T-helper 2 cell treated with Interferon-gamma antibody and Interleukin-4, amounts not matched to agents 100 ng/mL and 5 ng/mL, for 36 hours (primary cell): ENCODE data around the gene LAPTM4A. TPM values are rescaled to one million over a fixed set of nuclear protein-coding genes. Genes with fewer than 3 reads are reported as not detected.

Experiments
- intact Hi-C: fragments of 100-400 bp; cut with micrococcal nuclease; formaldehyde crosslinking; loops from one replicate; pipeline ENCODE4 v1.15.1; 2023
- total RNA-seq: library from RNA; stranded (reverse); gene quantifications from 2 replicates; pipeline ENCODE4 v1.2.3, GENCODE V29; 2022

LAPTM4A gene
- total RNA-seq, 1 donor from 2014 or later = 29.3 TPM

- intact Hi-C loops = no loop called here
These were observed 26.2 kb downstream of the LAPTM4A start for GRCh38 chr2:20025065-20025786.

- intact Hi-C loops = no loop called here
These were observed 27.7 kb downstream of the LAPTM4A start for GRCh38 chr2:20023688-20024087.

- intact Hi-C loops = no loop called here
These were observed 29.9 kb downstream of the LAPTM4A start for GRCh38 chr2:20021405-20022009.

- intact Hi-C loops = loop anchor here (5.0 kb wide), 1 partner anchor 62 kb away; no protein-coding TSS in a partner anchor
These were observed 31.7 kb downstream of the LAPTM4A start for GRCh38 chr2:20019747-20020146.

GRCh38 chr2:20018601-20019152, 32.8 kb downstream of the LAPTM4A start:
- intact Hi-C loops = loop anchor here (5.0 kb wide), 1 partner anchor 61 kb away; no protein-coding TSS in a partner anchor

GRCh38 chr2:20016346-20016745, 35.1 kb downstream of the LAPTM4A start:
- intact Hi-C loops = loop anchor here (5.0 kb wide), 1 partner anchor 59 kb away; no protein-coding TSS in a partner anchor

GRCh38 chr2:20015482-20016083, 35.8 kb downstream of the LAPTM4A start:
- intact Hi-C loops = loop anchor here (1.0 to 5.0 kb wide), 3 partner anchors 35 to 83 kb away; partner anchors contain the start of gene LAPTM4A

- intact Hi-C loops = loop anchor here (2.0 kb wide), 1 partner anchor 22 kb away; the partner anchor contains the start of gene WDR35
These were observed 38.1 kb downstream of the LAPTM4A start for GRCh38 chr2:20013126-20013849.

GRCh38 chr2:20012282-20013125, 38.9 kb downstream of the LAPTM4A start, which contains the start of gene MATN3:
TSS of gene MATN3 (minus strand) at chr2:20012668. CDS start at chr2:20012631, 37 bp downstream.
- intact Hi-C loops = loop anchor here (2.0 kb wide), 1 partner anchor 22 kb away; the partner anchor contains the start of gene WDR35

- intact Hi-C loops = loop anchor here (2.0 kb wide), 1 partner anchor 21 kb away; the partner anchor contains the start of gene WDR35
These were observed 39.5 kb downstream of the LAPTM4A start for GRCh38 chr2:20012032-20012281.

GRCh38 chr2:20011276-20012031, 40.0 kb downstream of the LAPTM4A start:
- intact Hi-C loops = loop anchor here (2.0 kb wide), 1 partner anchor 21 kb away; the partner anchor contains the start of gene WDR35

- intact Hi-C loops = no loop called here
These were observed 42.7 kb downstream of the LAPTM4A start for GRCh38 chr2:20008703-20009102.

- intact Hi-C loops = no loop called here
These were observed 45.4 kb downstream of the LAPTM4A start for GRCh38 chr2:20005891-20006470.

- intact Hi-C loops = no loop called here
These were observed 46.3 kb downstream of the LAPTM4A start for GRCh38 chr2:20005067-20005627.

GRCh38 chr2:20001361-20001863, 50.0 kb downstream of the LAPTM4A start:
- intact Hi-C loops = no loop called here

- intact Hi-C loops = no loop called here
These were observed 57.7 kb downstream of the LAPTM4A start for GRCh38 chr2:19993731-19994130.

GRCh38 chr2:19991895-19992294, 59.5 kb downstream of the LAPTM4A start:
- intact Hi-C loops = loop anchor here (2.0 kb wide), 1 partner anchor 21 kb away; the partner anchor contains the start of gene MATN3

- intact Hi-C loops = loop anchor here (1.0 to 2.0 kb wide), 3 partner anchors 22 to 88 kb away; partner anchors contain the start of genes LAPTM4A and MATN3
These were observed 61.1 kb downstream of the LAPTM4A start for GRCh38 chr2:19990416-19990728.
